ENCODE measurements around the gene CES3. TPM values are rescaled to one million over a fixed set of nuclear protein-coding genes. Genes with fewer than 3 reads are reported as not detected.

CES3 gene, protein sequence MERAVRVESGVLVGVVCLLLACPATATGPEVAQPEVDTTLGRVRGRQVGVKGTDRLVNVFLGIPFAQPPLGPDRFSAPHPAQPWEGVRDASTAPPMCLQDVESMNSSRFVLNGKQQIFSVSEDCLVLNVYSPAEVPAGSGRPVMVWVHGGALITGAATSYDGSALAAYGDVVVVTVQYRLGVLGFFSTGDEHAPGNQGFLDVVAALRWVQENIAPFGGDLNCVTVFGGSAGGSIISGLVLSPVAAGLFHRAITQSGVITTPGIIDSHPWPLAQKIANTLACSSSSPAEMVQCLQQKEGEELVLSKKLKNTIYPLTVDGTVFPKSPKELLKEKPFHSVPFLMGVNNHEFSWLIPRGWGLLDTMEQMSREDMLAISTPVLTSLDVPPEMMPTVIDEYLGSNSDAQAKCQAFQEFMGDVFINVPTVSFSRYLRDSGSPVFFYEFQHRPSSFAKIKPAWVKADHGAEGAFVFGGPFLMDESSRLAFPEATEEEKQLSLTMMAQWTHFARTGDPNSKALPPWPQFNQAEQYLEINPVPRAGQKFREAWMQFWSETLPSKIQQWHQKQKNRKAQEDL
- total RNA-seq (1 to 10 TPM in 2 of 4 donors, under 1 TPM in 2; 0.88 to 1.3 (median 0.98) TPM), polyA plus RNA-seq (0.48 TPM)
- long read RNA-seq, donor 1, partial matches to known transcripts: 0 of 1 reads
- long read RNA-seq, donor 1, other reads (novel, unspliced or antisense): 0 of 1 reads
- long read RNA-seq, donor 2, partial matches to known transcripts: 0 of 1 reads
- long read RNA-seq, donor 2, other reads (novel, unspliced or antisense): 1 of 1 reads
- long read RNA-seq, donor 3: 0 reads
- long read RNA-seq, donor 4, partial matches to known transcripts: 0 of 1 reads
- long read RNA-seq, donor 4, other reads (novel, unspliced or antisense): 1 of 1 reads

DNA sequence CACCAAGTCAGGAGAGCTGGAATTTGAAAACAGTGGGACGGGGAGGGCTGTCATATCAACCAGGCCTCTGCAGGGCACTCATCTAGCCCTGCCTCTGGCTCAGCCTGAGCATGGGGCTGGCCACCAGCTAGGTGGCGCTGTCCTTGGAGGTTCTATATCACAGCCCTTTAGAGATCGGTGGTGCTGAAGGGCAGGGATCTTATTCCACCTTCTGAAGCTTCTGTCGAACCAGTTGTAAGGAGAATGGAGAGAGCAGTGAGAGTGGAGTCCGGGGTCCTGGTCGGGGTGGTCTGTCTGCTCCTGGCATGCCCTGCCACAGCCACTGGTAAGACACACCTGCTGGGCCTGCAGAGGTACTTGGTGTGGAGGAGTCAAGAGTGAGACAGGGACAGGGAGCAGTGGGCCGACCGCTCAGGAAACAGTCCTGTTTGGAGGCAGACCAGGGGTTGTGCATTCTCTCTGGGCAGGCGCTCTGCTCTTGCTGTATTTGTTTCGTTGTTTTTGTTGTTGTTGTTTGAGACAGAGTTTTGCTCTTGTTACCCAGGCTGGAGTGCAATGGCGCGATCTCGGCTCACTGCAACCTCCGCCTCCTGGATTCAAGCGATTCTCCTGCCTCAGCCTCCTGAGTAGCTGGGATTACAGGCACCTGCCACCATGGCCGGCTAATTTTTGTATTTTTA lies at the start of gene CES3:
CES3 (plus strand) TSS at position 202 of the 680 bp plus-strand sequence; CDS start at position 244, 42 bp downstream.
- Histone ChIP-seq H3K4me1 (ENCODE audit: control insufficient read depth, insufficient read depth, low read length) (no peaks in the 10 kb centered on the region), H3K9me3 (ENCODE audit: control insufficient read depth, low read length) (no peaks in the 10 kb centered on the region), H3K27ac (ENCODE audit: low read length) (no peak within 1 kb of the TSS), H3K4me3 (ENCODE audit: low read length) (no peak within 1 kb of the TSS), H3K27me3 (ENCODE audit: control insufficient read depth, insufficient read depth) (no peaks in the 10 kb centered on the region)
- WGBS: 66% methylated on average over 16 of the region's 16 CpGs
- DNase-seq: peak; percentile 62 to 83 (median 78)
- ATAC-seq: peak; percentile 64 to 78
- intact Hi-C loops (cut with DNase I): no loop called here

DNA sequence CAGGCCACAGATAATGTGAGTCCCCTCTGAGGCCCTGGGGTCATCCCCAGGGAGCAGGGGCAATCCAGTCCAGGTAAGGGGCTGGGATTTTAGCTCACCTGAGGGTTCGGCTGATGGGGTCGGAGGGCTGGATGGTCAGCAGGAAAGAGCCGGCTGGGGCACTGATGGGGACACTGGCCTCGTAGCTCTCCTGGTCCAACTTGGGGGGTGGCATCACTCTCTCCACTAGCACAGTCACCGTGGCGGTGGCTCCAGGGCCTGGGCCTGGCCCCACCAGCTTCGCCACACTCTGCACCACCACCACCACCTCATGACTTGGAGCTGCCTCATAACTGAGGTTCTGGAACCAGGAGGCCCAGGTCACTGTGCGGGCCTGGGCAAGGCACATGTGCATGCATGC lies 49.3 kb upstream of the CES3 start:
- Histone ChIP-seq H3K27me3 (ENCODE audit: control insufficient read depth, insufficient read depth) (no peaks in the 10 kb centered on the region), H3K27ac (ENCODE audit: low read length) (no peak overlapping the region), H3K4me3 (ENCODE audit: low read length) (no peak overlapping the region), H3K9me3 (ENCODE audit: control insufficient read depth, low read length) (no peaks in the 10 kb centered on the region), H3K4me1 (ENCODE audit: control insufficient read depth, insufficient read depth, low read length) (no peaks in the 10 kb centered on the region)
- DNase-seq (peak in 1 of 3 donors; percentile 32), ATAC-seq (no peak)
- WGBS: 95% methylated on average over 8 of the region's 8 CpGs
- intact Hi-C loops (cut with DNase I): no loop called here

DNA sequence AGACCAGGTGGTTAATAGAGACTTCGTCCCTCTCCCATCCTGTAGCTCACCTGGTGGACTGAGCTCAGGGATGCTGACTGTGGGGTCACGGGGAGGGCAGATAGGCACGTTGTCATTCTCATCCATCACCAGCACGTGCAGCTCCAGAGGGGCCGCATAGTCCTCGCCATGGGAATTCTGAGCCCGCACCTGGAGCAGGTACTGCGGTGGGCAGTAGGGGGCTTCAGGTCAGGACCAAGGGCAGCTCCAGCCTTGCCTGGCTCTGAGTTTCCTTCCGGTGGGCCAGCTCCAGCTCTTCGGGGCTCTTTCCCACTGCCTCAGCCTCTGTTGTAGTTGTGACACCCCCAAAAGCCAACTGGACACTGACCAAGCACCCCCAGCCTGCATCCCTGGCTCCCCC lies 48.0 kb upstream of the CES3 start:
- no peaks in the 10 kb centered on the region for H3K27me3 ChIP-seq (ENCODE audit: control insufficient read depth, insufficient read depth)
- H3K27ac ChIP-seq (ENCODE audit: low read length): no peak overlapping the region
- intact Hi-C loops (cut with DNase I): no loop called here
- 47% methylated on average over 10 of the region's 10 CpGs for WGBS
- peak in 1 of 3 donors; percentile 21 for DNase-seq
- no peaks in the 10 kb centered on the region for H3K4me1 ChIP-seq (ENCODE audit: control insufficient read depth, insufficient read depth, low read length)
- no peak for ATAC-seq
- no peak overlapping the region for H3K4me3 ChIP-seq (ENCODE audit: low read length)
- no peaks in the 10 kb centered on the region for H3K9me3 ChIP-seq (ENCODE audit: control insufficient read depth, low read length)

DNA sequence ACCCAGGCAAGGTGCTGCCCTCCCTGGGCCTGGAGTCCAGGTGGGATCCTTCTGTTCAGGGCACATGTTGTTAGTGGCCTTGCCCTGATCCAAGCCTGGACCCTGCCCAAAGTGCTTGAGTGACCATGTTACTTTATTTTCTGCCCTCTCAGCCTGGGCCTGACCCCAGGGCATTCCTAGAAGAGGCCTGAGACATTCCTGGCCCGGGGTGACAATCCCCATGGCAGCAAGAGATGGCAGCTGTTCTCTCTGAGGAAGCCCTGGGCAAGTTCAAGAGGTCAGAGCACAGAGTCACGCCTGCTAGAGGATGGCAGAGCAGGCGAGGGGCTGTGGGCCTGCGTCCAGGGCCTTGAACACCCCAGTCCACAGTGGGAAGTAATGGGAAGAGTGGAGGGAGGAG lies 47.4 kb upstream of the CES3 start:
- peak in 1 of 3 donors; percentile 32 for DNase-seq
- Histone ChIP-seq H3K9me3 (ENCODE audit: control insufficient read depth, low read length) (no peaks in the 10 kb centered on the region), H3K27ac (ENCODE audit: low read length) (no peak overlapping the region), H3K4me1 (ENCODE audit: control insufficient read depth, insufficient read depth, low read length) (no peaks in the 10 kb centered on the region), H3K27me3 (ENCODE audit: control insufficient read depth, insufficient read depth) (no peaks in the 10 kb centered on the region), H3K4me3 (ENCODE audit: low read length) (no peak overlapping the region)
- 65% methylated on average over 4 of the region's 4 CpGs for WGBS
- ATAC-seq: no peak
- intact Hi-C loops (cut with DNase I): no loop called here

DNA sequence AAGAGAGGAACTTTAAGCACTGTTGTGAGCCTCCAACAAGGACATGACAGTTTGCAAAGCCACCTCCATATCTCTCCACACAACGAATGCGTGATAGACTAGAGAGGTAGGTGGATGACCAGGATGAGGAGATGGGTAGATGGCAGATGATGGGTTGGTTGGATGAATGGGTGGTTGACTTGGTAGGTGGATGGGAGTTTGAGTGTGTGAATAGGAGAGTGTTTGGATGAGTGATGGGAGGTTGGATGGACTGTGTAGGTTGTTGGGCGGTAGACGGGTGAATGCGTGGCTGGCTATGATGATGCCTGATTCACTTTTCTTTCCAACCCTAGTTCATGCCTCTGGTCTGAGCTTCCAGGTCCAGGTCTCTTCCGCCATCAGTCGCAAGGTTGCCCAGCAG lies 46.5 kb upstream of the CES3 start:
- H3K27ac ChIP-seq (ENCODE audit: low read length): no peak overlapping the region
- DNase-seq (no peak), ATAC-seq (no peak)
- no peaks in the 10 kb centered on the region for H3K9me3 ChIP-seq (ENCODE audit: control insufficient read depth, low read length)
- intact Hi-C loops (cut with DNase I): no loop called here
- H3K27me3 ChIP-seq (ENCODE audit: control insufficient read depth, insufficient read depth): no peaks in the 10 kb centered on the region
- H3K4me3 ChIP-seq (ENCODE audit: low read length): no peak overlapping the region
- no peaks in the 10 kb centered on the region for H3K4me1 ChIP-seq (ENCODE audit: control insufficient read depth, insufficient read depth, low read length)
- 93% methylated on average over 7 of the region's 7 CpGs for WGBS

DNA sequence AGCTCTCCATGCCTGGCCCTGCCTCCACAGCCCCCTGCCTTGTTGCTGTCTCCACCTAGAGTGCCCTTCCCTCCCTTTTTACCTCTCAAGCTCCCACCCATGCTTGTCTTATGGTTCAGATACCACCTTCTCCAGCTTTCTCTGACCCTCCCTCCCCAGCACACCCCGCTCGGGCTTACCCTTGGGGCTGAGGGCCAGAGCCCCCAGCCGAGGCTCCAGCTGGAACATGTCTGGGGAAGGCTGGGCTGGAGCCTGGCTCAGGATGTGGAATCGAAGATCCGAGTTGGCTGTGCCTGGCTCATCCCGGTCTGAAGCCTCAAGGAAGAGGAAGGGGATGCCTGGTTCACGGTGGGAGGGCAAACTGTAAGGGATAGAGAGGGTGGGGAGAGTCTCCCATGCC lies 46.0 kb upstream of the CES3 start:
- H3K27me3 ChIP-seq (ENCODE audit: control insufficient read depth, insufficient read depth): no peaks in the 10 kb centered on the region
- no peak overlapping the region for H3K4me3 ChIP-seq (ENCODE audit: low read length)
- WGBS: 61% methylated on average over 7 of the region's 7 CpGs
- no peaks in the 10 kb centered on the region for H3K9me3 ChIP-seq (ENCODE audit: control insufficient read depth, low read length)
- intact Hi-C loops (cut with DNase I): no loop called here
- ATAC-seq: no peak
- H3K27ac ChIP-seq (ENCODE audit: low read length): no peak overlapping the region
- DNase-seq: peak in 1 of 3 donors; percentile 32
- peaks cover 3% of the 10 kb centered on the region for H3K4me1 ChIP-seq (ENCODE audit: control insufficient read depth, insufficient read depth, low read length)

DNA sequence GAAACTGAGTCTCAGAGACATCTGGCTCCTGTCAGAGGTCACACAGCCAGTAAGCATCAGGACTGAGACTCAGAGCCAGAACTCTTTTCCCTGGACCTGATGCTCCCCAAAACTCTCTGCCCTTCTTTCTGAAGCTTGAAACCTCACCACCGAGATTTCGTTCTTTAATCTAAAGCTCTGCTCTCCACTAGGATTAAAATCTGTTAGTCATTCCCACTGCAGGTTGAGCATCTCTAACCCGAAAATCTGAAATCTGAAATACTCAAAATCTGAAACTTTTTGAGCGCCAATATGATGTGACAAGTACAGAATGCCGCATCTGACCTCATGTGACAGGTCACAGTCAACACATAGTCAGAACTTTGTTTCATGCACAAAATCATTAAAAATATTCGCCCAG lies 44.5 kb upstream of the CES3 start:
- H3K27me3 ChIP-seq (ENCODE audit: control insufficient read depth, insufficient read depth): no peaks in the 10 kb centered on the region
- no peak overlapping the region for H3K4me3 ChIP-seq (ENCODE audit: low read length)
- H3K27ac ChIP-seq (ENCODE audit: low read length): no peak overlapping the region
- intact Hi-C loops (cut with DNase I): no loop called here
- WGBS: 87% methylated on average over 6 of the region's 6 CpGs
- DNase-seq (no peak), ATAC-seq (no peak)
- peaks cover 3% of the 10 kb centered on the region for H3K4me1 ChIP-seq (ENCODE audit: control insufficient read depth, insufficient read depth, low read length)
- no peaks in the 10 kb centered on the region for H3K9me3 ChIP-seq (ENCODE audit: control insufficient read depth, low read length)

DNA sequence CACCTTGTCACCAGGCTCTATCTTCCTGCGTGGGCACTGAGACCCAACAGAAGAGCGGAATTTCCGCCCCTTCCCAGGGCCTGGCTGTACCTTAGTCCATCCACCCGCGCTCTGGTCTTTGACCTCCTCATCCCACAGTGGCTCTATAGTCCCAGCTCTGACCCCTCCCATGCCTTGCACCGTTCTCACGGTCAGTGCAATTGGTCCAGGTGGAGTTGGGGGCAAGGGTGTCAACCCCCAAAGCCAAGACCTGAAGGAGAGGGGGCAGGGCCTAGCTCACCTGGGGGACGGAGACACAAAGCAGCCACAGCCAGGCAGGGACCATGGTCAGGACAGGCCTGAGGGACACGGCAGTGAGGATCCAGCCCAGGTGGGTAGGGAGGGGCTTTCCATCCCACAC lies 43.3 kb upstream of the CES3 start:
- no peak overlapping the region for H3K27ac ChIP-seq (ENCODE audit: low read length)
- H3K4me1 ChIP-seq (ENCODE audit: control insufficient read depth, insufficient read depth, low read length): peaks cover 3% of the 10 kb centered on the region
- 82% methylated on average over 9 of the region's 9 CpGs for WGBS
- DNase-seq (peak in 2 of 3 donors; percentile 7 to 22), ATAC-seq (no peak)
- H3K9me3 ChIP-seq (ENCODE audit: control insufficient read depth, low read length): no peaks in the 10 kb centered on the region
- H3K4me3 ChIP-seq (ENCODE audit: low read length): no peak overlapping the region
- H3K27me3 ChIP-seq (ENCODE audit: control insufficient read depth, insufficient read depth): no peaks in the 10 kb centered on the region
- intact Hi-C loops (cut with DNase I): no loop called here

DNA sequence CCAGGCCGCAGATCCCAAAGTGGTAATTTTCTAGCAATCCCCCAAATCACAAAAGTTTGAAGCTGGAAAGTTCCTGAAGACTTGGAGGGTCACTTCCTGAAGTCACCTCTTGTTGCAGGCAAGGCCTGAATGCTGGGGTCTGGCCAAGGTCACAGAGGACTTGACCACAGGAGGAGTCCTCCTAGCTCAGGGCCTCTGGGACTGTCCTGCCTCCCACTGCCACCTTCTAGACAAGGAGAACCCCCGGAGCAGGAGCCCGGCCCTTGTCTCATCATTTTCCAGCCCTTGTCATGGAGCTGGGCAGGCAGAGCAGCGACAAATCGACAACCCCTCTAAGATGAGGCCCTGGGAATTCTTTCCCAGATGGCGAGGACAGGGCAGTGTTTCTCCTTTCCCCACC lies 42.7 kb upstream of the CES3 start:
- peak overlapping the region; percentile 5 for H3K27ac ChIP-seq (ENCODE audit: low read length)
- DNase-seq (peak in 1 of 3 donors; percentile 12), ATAC-seq (no peak)
- 79% methylated on average over 6 of the region's 6 CpGs for WGBS
- H3K4me3 ChIP-seq (ENCODE audit: low read length): no peak overlapping the region
- H3K4me1 ChIP-seq (ENCODE audit: control insufficient read depth, insufficient read depth, low read length): peaks cover 3% of the 10 kb centered on the region
- intact Hi-C loops (cut with DNase I): no loop called here
- no peaks in the 10 kb centered on the region for H3K9me3 ChIP-seq (ENCODE audit: control insufficient read depth, low read length)
- H3K27me3 ChIP-seq (ENCODE audit: control insufficient read depth, insufficient read depth): no peaks in the 10 kb centered on the region

DNA sequence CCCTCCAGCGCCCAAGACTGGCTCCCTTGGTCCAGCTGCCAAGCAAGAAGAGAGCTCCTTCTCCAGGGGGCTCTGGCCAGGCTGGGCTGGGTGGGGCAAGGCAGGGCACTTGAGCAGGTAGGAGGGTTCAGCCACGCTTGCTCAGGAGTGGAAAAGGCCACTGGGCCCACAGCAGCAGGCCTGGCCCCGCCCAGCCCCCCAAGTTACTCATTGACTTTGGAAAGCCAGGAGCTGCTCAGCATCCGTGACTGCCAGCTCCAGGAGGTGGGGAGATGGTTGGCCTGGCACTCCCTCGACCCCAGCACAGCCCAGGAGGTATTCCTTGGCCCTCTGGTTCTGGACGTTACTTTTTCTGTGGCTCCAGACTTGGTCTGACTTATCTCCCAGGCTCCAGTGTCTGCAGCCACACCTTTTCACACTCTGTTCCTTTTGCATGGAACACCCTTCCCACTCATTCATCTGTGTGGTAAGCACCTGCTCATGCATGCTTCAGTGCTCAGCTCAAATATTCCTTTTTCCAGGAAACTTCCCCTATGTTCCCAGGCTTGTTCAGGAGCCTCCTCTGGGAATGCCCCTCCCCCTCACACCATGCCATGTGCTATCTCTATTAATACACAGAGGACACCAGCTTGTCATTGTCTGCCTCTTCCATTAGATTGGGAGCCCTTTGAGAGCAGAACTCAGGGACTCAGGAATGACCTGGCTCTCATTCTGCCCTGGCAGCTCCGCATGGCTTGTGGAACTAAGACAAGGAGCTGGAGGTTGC lies 42.1 kb upstream of the CES3 start, which contains the start of gene CDH16:
CDH16 (minus strand) TSS at position 83 of the 766 bp plus-strand sequence. CDS start 820 bp downstream, outside the sequence.
- Histone ChIP-seq H3K9me3 (ENCODE audit: control insufficient read depth, low read length) (no peaks in the 10 kb centered on the region), H3K27ac (ENCODE audit: low read length) (peak within 1 kb of the TSS; percentile 83), H3K4me1 (ENCODE audit: control insufficient read depth, insufficient read depth, low read length) (peaks cover 3% of the 10 kb centered on the region), H3K27me3 (ENCODE audit: control insufficient read depth, insufficient read depth) (no peaks in the 10 kb centered on the region), H3K4me3 (ENCODE audit: low read length) (no peak within 1 kb of the TSS)
- ATAC-seq: peak; percentile 12 to 20
- intact Hi-C loops (cut with DNase I): no loop called here
- 68% methylated on average over 7 of the region's 7 CpGs for WGBS
- DNase-seq: peak in 2 of 3 donors; percentile 20 to 57

All from right cardiac atrium (tissue), 5 donors.